Body of pancreas (tissue), 4 donors: ENCODE data around the gene RNU6-9. TPM values are rescaled to one million over a fixed set of nuclear protein-coding genes. Genes with fewer than 3 reads are reported as not detected.

Source experiments
- ATAC-seq: fragments of 150-250 bp; one replicate; pipeline ENCODE4 v1.9.1; 2016
- DNase-seq, 4 donors: peaks; one replicate each; pipeline ENCODE4 v3.0.0-alpha.2; 2019
- H3K27ac ChIP-seq, 4 donors: fragments of 200-600 bp; sonication (generic); 1 replicate in 3 of 4; 2 replicates in 1 of 4; pipeline versions ENCODE4 v1.5.1 to v1.6.1; 2016 to 2019; ENCODE audit warnings: mild to moderate bottlenecking in 1 of 4, mixed read lengths in 1 of 4, moderate library complexity in 1 of 4
- H3K27me3 ChIP-seq, 2 donors: fragments of 200-600 bp; sonication (generic); one replicate each; pipeline ENCODE4 v1.6.0; 2016; ENCODE audit warnings: mild to moderate bottlenecking in 1 of 2
- H3K36me3 ChIP-seq, 2 donors: fragments of 200-600 bp; sonication (generic); replicated peaks in 1 of 2; 2 replicates each; pipeline ENCODE4 v1.5.1; 2016; ENCODE audit warnings: low read depth in 2 of 2; ENCODE audit not compliant: insufficient read depth in 1 of 2
- H3K4me1 ChIP-seq: fragments of 200-600 bp; sonication (generic); one replicate; pipeline ENCODE4 v1.6.0; 2016
- H3K4me3 ChIP-seq, 2 donors: fragments of 200-600 bp; sonication (generic); 1 replicate in 1 of 2; 2 replicates in 1 of 2; pipeline ENCODE4 v1.5.1; 2016 to 2019
- H3K9me3 ChIP-seq, 3 donors: fragments of 200-600 bp; sonication (generic); 1 replicate in 2 of 3; 2 replicates in 1 of 3; pipeline ENCODE4 v1.5.1; 2016
- POLR2A ChIP-seq, 3 donors: fragments of 450-650 bp; IDR thresholded peaks; one replicate each; pipeline ENCODE4 v1.6.1; 2016; ENCODE audit warnings: antibody characterized with exemption in 3 of 3, mild to moderate bottlenecking in 2 of 3
- WGBS, 2 donors: methylation state at CpG; one replicate each; pipeline ENCODE4 v1.1.5; 2017; 5-methylcytosine and 5-hydroxymethylcytosine counted together
- intact Hi-C: fragments of 100-400 bp; cut with DNase I; formaldehyde crosslinking; loops from one replicate; pipeline ENCODE4 v1.15.1; 2023
- total RNA-seq, 2 donors: library from RNA; depleted of rRNA; stranded (reverse); fragments of >200 nt; gene quantifications; one replicate each; pipeline ENCODE4 v1.1.0, GENCODE V29; 2016
- TF ChIP-seq, protein P1 (sequence below), 7 experiments: fragments of 450-650 bp in 4 of 7; fragments of 200-600 bp in 3 of 7; sonication (generic) in 3 of 7; IDR thresholded peaks; one replicate each; pipeline ENCODE4 v1.5.1; 2016 to 2019; ENCODE audit warnings: antibody characterized with exemption in 7 of 7

The RNU6-9 gene
- total RNA-seq, 2 donors from 2014 or later: not detected

DNA sequence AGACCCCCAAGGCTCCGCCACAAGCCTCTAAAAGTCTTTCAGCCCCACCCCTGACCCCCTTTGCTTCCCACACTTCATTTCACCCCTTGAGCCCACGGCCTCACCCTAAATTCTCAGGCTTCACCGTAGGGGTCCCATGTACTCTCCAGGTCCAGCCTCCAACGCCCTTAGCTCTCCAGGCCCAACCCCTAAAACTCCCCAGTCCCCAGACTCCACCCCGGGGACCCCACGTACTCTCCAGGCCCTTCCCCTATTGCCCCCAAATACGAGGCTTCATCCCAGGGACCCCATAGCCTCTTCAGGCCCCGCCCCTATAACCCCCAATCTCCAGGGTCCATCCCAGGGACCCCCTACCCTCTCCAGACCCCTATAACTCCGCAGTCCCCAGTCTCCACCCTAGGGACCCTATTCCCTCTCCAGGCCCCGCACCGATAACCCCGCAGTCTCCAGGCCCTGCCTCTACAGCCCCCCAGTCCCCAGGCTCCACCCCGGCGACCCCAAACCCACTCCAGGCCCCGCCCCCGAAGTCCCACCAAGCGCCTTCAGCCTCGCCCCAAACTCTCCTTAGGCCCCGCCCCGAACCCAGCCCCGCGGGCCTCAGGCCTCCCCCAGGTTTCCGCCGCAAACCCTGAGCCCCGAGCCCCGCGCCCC lies 916 bp upstream of the RNU6-9 start:
- Histone ChIP-seq H3K4me3 (peak overlapping the region; percentile 67 to 81), H3K4me1 (peaks cover 13% of the 10 kb centered on the region), H3K36me3 (peaks cover 0 to 4% of the 10 kb centered on the region in 2 donors), H3K9me3 (no peaks in the 10 kb centered on the region), H3K27me3 (no peaks in the 10 kb centered on the region), H3K27ac (peak overlapping the region; percentile 88 to 98 (median 96))
- ATAC-seq: no peak
- WGBS, 2 donors: 2 to 3% methylated on average over 18 to 23 of the region's 27 CpGs
- intact Hi-C loops: no loop called here
- DNase-seq: peak in 1 of 4 donors; percentile 43
- no peak for TF ChIP-seq POLR2A (IDR thresholded peaks at IDR 0.05)
- TF ChIP-seq, protein P1, sequence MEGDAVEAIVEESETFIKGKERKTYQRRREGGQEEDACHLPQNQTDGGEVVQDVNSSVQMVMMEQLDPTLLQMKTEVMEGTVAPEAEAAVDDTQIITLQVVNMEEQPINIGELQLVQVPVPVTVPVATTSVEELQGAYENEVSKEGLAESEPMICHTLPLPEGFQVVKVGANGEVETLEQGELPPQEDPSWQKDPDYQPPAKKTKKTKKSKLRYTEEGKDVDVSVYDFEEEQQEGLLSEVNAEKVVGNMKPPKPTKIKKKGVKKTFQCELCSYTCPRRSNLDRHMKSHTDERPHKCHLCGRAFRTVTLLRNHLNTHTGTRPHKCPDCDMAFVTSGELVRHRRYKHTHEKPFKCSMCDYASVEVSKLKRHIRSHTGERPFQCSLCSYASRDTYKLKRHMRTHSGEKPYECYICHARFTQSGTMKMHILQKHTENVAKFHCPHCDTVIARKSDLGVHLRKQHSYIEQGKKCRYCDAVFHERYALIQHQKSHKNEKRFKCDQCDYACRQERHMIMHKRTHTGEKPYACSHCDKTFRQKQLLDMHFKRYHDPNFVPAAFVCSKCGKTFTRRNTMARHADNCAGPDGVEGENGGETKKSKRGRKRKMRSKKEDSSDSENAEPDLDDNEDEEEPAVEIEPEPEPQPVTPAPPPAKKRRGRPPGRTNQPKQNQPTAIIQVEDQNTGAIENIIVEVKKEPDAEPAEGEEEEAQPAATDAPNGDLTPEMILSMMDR (IDR thresholded peaks at IDR 0.05): no peak

DNA sequence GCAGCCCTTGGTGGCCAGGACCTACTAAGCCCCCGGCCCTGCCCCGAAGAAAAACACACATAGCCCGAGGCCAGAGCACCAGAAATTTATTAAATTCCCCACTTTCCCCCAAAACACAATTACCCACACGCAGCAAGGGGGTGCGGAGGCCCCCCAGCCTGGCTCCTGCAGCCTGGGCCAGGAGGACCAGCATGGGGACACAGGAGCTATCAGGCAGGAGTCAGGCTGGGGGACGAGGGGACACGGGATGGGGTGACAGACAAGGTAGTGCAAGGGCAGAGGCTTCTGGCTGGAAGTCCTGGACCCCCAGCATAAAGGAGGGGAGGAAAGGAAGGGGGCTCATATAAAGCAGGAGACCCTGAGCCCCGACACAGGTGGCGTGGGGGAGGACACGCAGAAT lies 3.1 kb downstream of the RNU6-9 start:
- no peaks in the 10 kb centered on the region for H3K9me3 ChIP-seq

DNA sequence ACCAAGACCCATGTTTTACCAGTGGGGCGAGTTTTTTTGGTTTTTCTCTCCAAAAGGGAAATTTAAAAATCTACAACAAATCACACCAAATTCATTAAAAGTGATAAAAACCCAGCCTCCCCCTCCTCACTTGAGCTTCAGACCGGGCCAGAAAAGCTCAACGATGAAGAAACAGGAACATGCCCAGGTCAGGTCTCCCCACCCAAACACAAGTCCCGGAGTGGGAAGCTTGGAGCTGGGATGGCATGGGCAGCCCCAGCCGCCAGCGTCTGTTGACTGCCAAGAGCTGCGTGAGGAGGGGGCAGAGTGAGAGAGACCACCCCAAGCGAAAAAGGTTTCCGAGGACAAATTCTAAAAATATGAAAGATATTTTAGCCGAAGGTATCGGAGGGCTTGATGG lies 3.7 kb downstream of the RNU6-9 start:
- WGBS, 2 donors: 87 to 95% methylated on average over 11 of the region's 11 CpGs
- Histone ChIP-seq H3K4me1 (peaks cover 4% of the 10 kb centered on the region), H3K9me3 (no peaks in the 10 kb centered on the region), H3K27ac (no peak overlapping the region), H3K36me3 (peaks cover 0 to 4% of the 10 kb centered on the region in 2 donors), H3K27me3 (no peaks in the 10 kb centered on the region), H3K4me3 (no peak overlapping the region)
- no peak for TF ChIP-seq POLR2A (IDR thresholded peaks at IDR 0.05)
- TF ChIP-seq, protein P1 (IDR thresholded peaks at IDR 0.05): no peak
- ATAC-seq (no peak), DNase-seq (no peak)
- intact Hi-C loops: no loop called here

More for the DNA sequence above, 3.1 kb downstream of the RNU6-9 start:
- no peak overlapping the region for H3K4me3 ChIP-seq
- H3K36me3 ChIP-seq: peaks cover 0 to 4% of the 10 kb centered on the region in 2 donors
- WGBS, 2 donors: 97 to 98% methylated on average over 10 of the region's 10 CpGs
- no peak for ATAC-seq
- TF ChIP-seq POLR2A (IDR thresholded peaks at IDR 0.05): no peak
- TF ChIP-seq, protein P1 (IDR thresholded peaks at IDR 0.05): no peak
- intact Hi-C loops: no loop called here
- H3K27ac ChIP-seq: no peak overlapping the region
- H3K4me1 ChIP-seq: peaks cover 5% of the 10 kb centered on the region
- no peak for DNase-seq
- H3K27me3 ChIP-seq: no peaks in the 10 kb centered on the region

DNA sequence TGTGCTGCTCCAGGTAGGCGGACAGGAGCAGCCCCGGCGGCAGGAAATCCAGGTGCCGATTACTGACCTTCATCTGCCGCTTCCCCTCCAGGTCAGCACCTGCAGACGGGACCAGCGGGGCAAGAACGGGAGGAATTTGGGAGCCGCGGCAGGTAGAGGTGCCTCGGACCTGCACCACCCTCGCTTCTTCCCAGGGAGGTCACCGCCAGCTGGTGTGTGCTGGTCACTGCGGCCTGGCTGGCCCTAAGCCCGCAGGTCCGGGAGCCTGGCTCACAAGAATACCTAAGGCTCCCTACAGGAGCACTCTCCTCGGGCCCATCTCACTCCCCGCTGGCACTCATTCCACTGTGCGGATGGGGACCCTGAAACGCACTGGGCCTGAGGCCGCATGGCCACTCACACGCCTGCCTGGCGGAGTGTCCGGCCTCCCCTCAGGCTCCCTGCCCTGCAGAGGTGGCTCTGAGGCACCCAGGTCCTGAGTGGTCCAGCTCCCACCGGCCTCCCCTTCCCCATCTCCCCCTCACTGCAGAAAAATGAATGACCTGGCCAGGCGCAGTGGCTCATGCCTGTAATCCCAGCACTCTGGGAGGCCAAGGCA lies 4.3 kb downstream of the RNU6-9 start:
- intact Hi-C loops: no loop called here
- Histone ChIP-seq H3K27ac (no peak overlapping the region), H3K27me3 (no peaks in the 10 kb centered on the region), H3K4me1 (peaks cover 7% of the 10 kb centered on the region), H3K4me3 (no peak overlapping the region), H3K36me3 (peaks cover 0 to 4% of the 10 kb centered on the region in 2 donors), H3K9me3 (no peaks in the 10 kb centered on the region)
- ATAC-seq: no peak
- no peak for TF ChIP-seq POLR2A (IDR thresholded peaks at IDR 0.05)
- TF ChIP-seq, protein P1 (IDR thresholded peaks at IDR 0.05): no peak
- WGBS, 2 donors: 89 to 90% methylated on average over 12 to 26 of the region's 26 CpGs
- DNase-seq: no peak
